Naive thymus-derived CD4-positive, alpha-beta T cell (primary cell): ENCODE results near the gene NADSYN1. TPM values are rescaled to one million over a fixed set of nuclear protein-coding genes. Genes with fewer than 3 reads are reported as not detected.

Experiments used
- ATAC-seq: fragments of 150-1000 bp; cut with Tn5 transposase; 2 replicates; pipeline ENCODE4 v1.10.0; 2021; ENCODE audit warnings: mild to moderate bottlenecking, moderate library complexity
- CTCF ChIA-PET: fragments of 350-600 bp; sonication (Branson Sonifier 250); formaldehyde crosslinking; loops from one replicate; lab custom pipeline; 2021; ENCODE audit warnings: antibody characterized with exemption; lab: Charles Lee
- POLR2A ChIA-PET: fragments of 350-600 bp; sonication (Branson Sonifier 250); formaldehyde crosslinking; loops from one replicate; lab custom pipeline; 2021; ENCODE audit warnings: antibody characterized with exemption, inconsistent platforms; lab: Charles Lee
- DNase-seq, 9 donors: peaks; one replicate each; pipeline versions ENCODE4 v3.0.0 to v3.0.0-alpha.2; 2020 to 2022; ENCODE audit warnings: mixed read lengths in 1 of 9
- H3K27ac ChIP-seq: one replicate; pipeline ENCODE4 v1.7.0; 2013; ENCODE audit warnings: mild to moderate bottlenecking, low read depth, low read length, moderate library complexity
- H3K27me3 ChIP-seq, 2 donors: one replicate each; pipeline ENCODE4 v1.7.0; 2013; ENCODE audit warnings: low read length in 2 of 2, mild to moderate bottlenecking in 2 of 2, moderate library complexity in 2 of 2; ENCODE audit not compliant: control insufficient read depth in 2 of 2, insufficient read depth in 2 of 2
- H3K36me3 ChIP-seq, 3 experiments: 1 replicate in 2 of 3; 2 replicates in 1 of 3; pipeline ENCODE4 v1.7.0; 2013; ENCODE audit warnings: low read length in 3 of 3, mild to moderate bottlenecking in 3 of 3, moderate library complexity in 1 of 3; ENCODE audit not compliant: insufficient read depth in 3 of 3, control insufficient read depth in 2 of 3
- H3K4me1 ChIP-seq, 2 donors: one replicate each; pipeline ENCODE4 v1.7.0; 2013; ENCODE audit warnings: low read length in 2 of 2, mild to moderate bottlenecking in 2 of 2, moderate library complexity in 1 of 2; ENCODE audit not compliant: control insufficient read depth in 2 of 2, insufficient read depth in 2 of 2
- H3K4me3 ChIP-seq: 2 replicates; pipeline ENCODE4 v1.7.0; 2013; ENCODE audit warnings: mild to moderate bottlenecking, low read length
- H3K9me3 ChIP-seq, 3 experiments: 1 replicate in 2 of 3; 2 replicates in 1 of 3; pipeline ENCODE4 v1.7.0; 2013; ENCODE audit warnings: low read length in 3 of 3; ENCODE audit not compliant: control insufficient read depth in 2 of 3
- H3K27ac Mint-ChIP-seq, 9 donors: one replicate each; pipeline ENCODE4 v1.8.0; 2020 to 2022; ENCODE audit warnings: mixed read lengths in 9 of 9, mild to moderate bottlenecking in 8 of 9, moderate library complexity in 5 of 9, inconsistent platforms in 2 of 9
- H3K27me3 Mint-ChIP-seq, 5 donors: one replicate each; pipeline ENCODE4 v1.8.0; 2021 to 2022; ENCODE audit warnings: mixed read lengths in 5 of 5, mild to moderate bottlenecking in 1 of 5
- H3K36me3 Mint-ChIP-seq, 5 donors: one replicate each; pipeline ENCODE4 v1.8.0; 2020 to 2022; ENCODE audit warnings: mixed read lengths in 5 of 5, mild to moderate bottlenecking in 3 of 5, inconsistent platforms in 1 of 5
- H3K4me1 Mint-ChIP-seq, 7 donors: one replicate each; pipeline ENCODE4 v1.8.0; 2020 to 2022; ENCODE audit warnings: mixed read lengths in 7 of 7, mild to moderate bottlenecking in 3 of 7, inconsistent platforms in 1 of 7
- H3K4me3 Mint-ChIP-seq, 10 donors: one replicate each; pipeline ENCODE4 v1.8.0; 2020 to 2022; ENCODE audit warnings: mild to moderate bottlenecking in 10 of 10, mixed read lengths in 10 of 10, moderate library complexity in 6 of 10, inconsistent platforms in 2 of 10
- H3K9me3 Mint-ChIP-seq, 11 donors: one replicate each; pipeline ENCODE4 v1.8.0; 2020 to 2022; ENCODE audit warnings: mixed read lengths in 11 of 11, mild to moderate bottlenecking in 4 of 11, inconsistent platforms in 1 of 11, moderate library complexity in 1 of 11
- intact Hi-C, 2 donors: fragments of 100-400 bp; cut with micrococcal nuclease; formaldehyde crosslinking; loops; one replicate each; pipeline ENCODE4 v1.15.1; 2023
- polyA plus RNA-seq, 2 donors: library from polyadenylated mRNA; unstranded; fragments of 300-500 nt; fragmentation: Illumina TruSeq; gene quantifications; one replicate each; pipeline ENCODE4 v1.2.3, GENCODE V29; 2021
- total RNA-seq, 6 experiments: library from RNA in 5 of 6; stranded (reverse) in 5 of 6; gene quantifications; 1 replicate in 5 of 6; 2 replicates in 1 of 6; pipeline ENCODE4 v1.2.3 and lab custom pipeline; 2021 to 2026

NADSYN1 gene
- total and polyA plus RNA-seq, 7 experiments from 2014 or later, result 28.6 to 235 (median 121) TPM

- ChIA-PET CTCF (no interaction called here), POLR2A (no interaction called here)
- Histone ChIP-seq H3K9me3 (no peaks in the 10 kb centered on the region), H3K36me3 (peaks cover 0 to 87% (median 20%) of the 10 kb centered on the region in 3 experiments), H3K27me3 (no peaks in the 10 kb centered on the region), H3K27ac (no peak overlapping the region), H3K4me3 (no peak overlapping the region), H3K4me1 (no peaks in the 10 kb centered on the region)
- Mint-ChIP-seq H3K9me3 (no peaks in the 10 kb centered on the region), H3K36me3 (peaks cover 43 to 80% (median 53%) of the 10 kb centered on the region in 5 donors), H3K27me3 (no peaks in the 10 kb centered on the region), H3K4me1 (peaks cover 0 to 24% (median 0%) of the 10 kb centered on the region in 7 donors), H3K27ac (peak overlapping the region in 2 of 9 donors; percentile 16 to 54), H3K4me3 (no peak overlapping the region)
- no peak for DNase-seq
- no peak for ATAC-seq
- intact Hi-C loops, result no loop called here
Measured at GRCh38 chr11:71484248-71485062, 31.5 kb downstream of the NADSYN1 start.

- intact Hi-C loops, result no loop called here
Measured at GRCh38 chr11:71485063-71485399, 32.0 kb downstream of the NADSYN1 start.

DNA sequence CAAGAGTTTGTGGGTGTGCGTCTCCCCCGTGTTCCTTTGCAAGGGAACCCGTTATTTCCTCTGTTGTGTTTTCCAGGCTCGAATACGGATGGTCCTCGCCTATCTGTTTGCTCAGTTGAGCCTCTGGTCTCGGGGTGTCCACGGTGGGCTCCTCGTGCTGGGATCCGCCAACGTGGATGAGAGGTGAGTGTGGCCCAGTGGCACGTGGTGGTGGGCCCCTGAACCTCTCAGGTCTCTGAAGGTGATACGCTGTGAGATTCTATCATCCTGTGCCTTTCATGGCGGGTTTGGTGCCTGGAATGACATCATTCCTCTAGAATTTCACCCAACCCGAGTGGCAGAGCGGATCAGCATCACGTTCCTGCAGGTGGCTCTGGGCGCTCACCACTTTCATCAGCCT, 32.5 kb downstream of the NADSYN1 start:
- ATAC-seq (no peak), DNase-seq (no peak)
- Mint-ChIP-seq H3K4me1 (peaks cover 0 to 29% (median 0%) of the 10 kb centered on the region in 7 donors), H3K36me3 (peaks cover 46 to 83% (median 47%) of the 10 kb centered on the region in 5 donors), H3K9me3 (no peaks in the 10 kb centered on the region), H3K27ac (no peak overlapping the region), H3K27me3 (no peaks in the 10 kb centered on the region), H3K4me3 (no peak overlapping the region)
- no peaks in the 10 kb centered on the region for H3K27me3 ChIP-seq
- H3K4me3 ChIP-seq, result no peak overlapping the region
- intact Hi-C loops, result no loop called here
- ChIA-PET CTCF (no interaction called here), POLR2A (no interaction called here)
- no peak overlapping the region for H3K27ac ChIP-seq
- peaks cover 0 to 87% (median 16%) of the 10 kb centered on the region in 3 experiments for H3K36me3 ChIP-seq
- H3K9me3 ChIP-seq, result no peaks in the 10 kb centered on the region
- H3K4me1 ChIP-seq, result no peaks in the 10 kb centered on the region

More at GRCh38 chr11:71485063-71485399, 32.0 kb downstream of the NADSYN1 start:
- ChIA-PET CTCF (no interaction called here), POLR2A (no interaction called here)
- no peak overlapping the region for H3K27ac ChIP-seq
- DNase-seq, result no peak
- no peak for ATAC-seq
- Mint-ChIP-seq H3K27ac (no peak overlapping the region), H3K4me3 (no peak overlapping the region), H3K9me3 (no peaks in the 10 kb centered on the region), H3K4me1 (peaks cover 0 to 27% (median 0%) of the 10 kb centered on the region in 7 donors), H3K36me3 (peaks cover 47 to 80% (median 47%) of the 10 kb centered on the region in 5 donors), H3K27me3 (no peaks in the 10 kb centered on the region)
- no peak overlapping the region for H3K4me3 ChIP-seq
- no peaks in the 10 kb centered on the region for H3K9me3 ChIP-seq
- peaks cover 0 to 87% (median 17%) of the 10 kb centered on the region in 3 experiments for H3K36me3 ChIP-seq
- H3K4me1 ChIP-seq, result no peaks in the 10 kb centered on the region
- H3K27me3 ChIP-seq, result no peaks in the 10 kb centered on the region

GRCh38 chr11:71486320-71486719, 33.3 kb downstream of the NADSYN1 start:
- peaks cover 0 to 87% (median 13%) of the 10 kb centered on the region in 3 experiments for H3K36me3 ChIP-seq
- peak overlapping the region in 1 of 9 donors; percentile 15 for H3K27ac Mint-ChIP-seq
- CTCF ChIA-PET, result no interaction called here

GRCh38 chr11:71488681-71489270, 35.8 kb downstream of the NADSYN1 start:
- no peaks in the 10 kb centered on the region for H3K27me3 Mint-ChIP-seq
- Histone ChIP-seq H3K4me3 (no peak overlapping the region), H3K4me1 (no peaks in the 10 kb centered on the region), H3K27me3 (no peaks in the 10 kb centered on the region), H3K9me3 (no peaks in the 10 kb centered on the region), H3K27ac (no peak overlapping the region), H3K36me3 (peaks cover 0 to 85% (median 12%) of the 10 kb centered on the region in 3 experiments)
- ATAC-seq (no peak), DNase-seq (no peak)
- CTCF ChIA-PET, result no interaction called here
- POLR2A ChIA-PET, result no interaction called here
- intact Hi-C loops, result no loop called here
- peaks cover 0 to 29% (median 0%) of the 10 kb centered on the region in 7 donors for H3K4me1 Mint-ChIP-seq
- peak overlapping the region in 1 of 10 donors; percentile 4 for H3K4me3 Mint-ChIP-seq
- no peaks in the 10 kb centered on the region for H3K9me3 Mint-ChIP-seq
- H3K27ac Mint-ChIP-seq, result peak overlapping the region in 1 of 9 donors; percentile 85
- peaks cover 48 to 86% (median 53%) of the 10 kb centered on the region in 5 donors for H3K36me3 Mint-ChIP-seq

More at GRCh38 chr11:71486320-71486719, 33.3 kb downstream of the NADSYN1 start:
- Mint-ChIP-seq H3K4me3 (no peak overlapping the region), H3K4me1 (peaks cover 0 to 29% (median 0%) of the 10 kb centered on the region in 7 donors), H3K36me3 (peaks cover 46 to 89% (median 51%) of the 10 kb centered on the region in 5 donors), H3K27me3 (no peaks in the 10 kb centered on the region), H3K9me3 (no peaks in the 10 kb centered on the region)
- H3K27me3 ChIP-seq, result no peaks in the 10 kb centered on the region
- no peaks in the 10 kb centered on the region for H3K9me3 ChIP-seq
- no peak overlapping the region for H3K4me3 ChIP-seq
- intact Hi-C loops, result no loop called here
- POLR2A ChIA-PET, result no interaction called here
- no peaks in the 10 kb centered on the region for H3K4me1 ChIP-seq
- ATAC-seq, result no peak
- DNase-seq, result no peak
- H3K27ac ChIP-seq, result no peak overlapping the region

GRCh38 chr11:71489311-71490043, 36.5 kb downstream of the NADSYN1 start:
- Mint-ChIP-seq H3K27me3 (no peaks in the 10 kb centered on the region), H3K27ac (peak overlapping the region in 1 of 9 donors; percentile 86), H3K36me3 (peaks cover 43 to 85% (median 52%) of the 10 kb centered on the region in 5 donors), H3K9me3 (no peaks in the 10 kb centered on the region), H3K4me3 (peak overlapping the region in 1 of 10 donors; percentile 52), H3K4me1 (peaks cover 0 to 29% (median 0%) of the 10 kb centered on the region in 7 donors)
- DNase-seq (peak in 1 of 9 donors; percentile 71), ATAC-seq (no peak)
- CTCF ChIA-PET, result no interaction called here
- Histone ChIP-seq H3K4me1 (no peaks in the 10 kb centered on the region), H3K36me3 (peaks cover 0 to 82% (median 8%) of the 10 kb centered on the region in 3 experiments), H3K27me3 (no peaks in the 10 kb centered on the region), H3K27ac (no peak overlapping the region), H3K4me3 (no peak overlapping the region), H3K9me3 (no peaks in the 10 kb centered on the region)
- intact Hi-C loops, result no loop called here
- POLR2A ChIA-PET, result no interaction called here
